ENCODE results near the gene DLEC1. TPM values are rescaled to one million over a fixed set of nuclear protein-coding genes. Genes with fewer than 3 reads are reported as not detected.
A peak's percentile ranks its signal among the peaks of the same experiment; 100 is the strongest.
"Not testable (repeated sequence)": the region's sequence is repeated elsewhere in the genome, so short reads cannot be mapped to it uniquely, and the experiment has no call there.

The DLEC1 gene
- total RNA-seq, 2 donors from 2014 or later: 0.43 to 0.81 TPM

DNA sequence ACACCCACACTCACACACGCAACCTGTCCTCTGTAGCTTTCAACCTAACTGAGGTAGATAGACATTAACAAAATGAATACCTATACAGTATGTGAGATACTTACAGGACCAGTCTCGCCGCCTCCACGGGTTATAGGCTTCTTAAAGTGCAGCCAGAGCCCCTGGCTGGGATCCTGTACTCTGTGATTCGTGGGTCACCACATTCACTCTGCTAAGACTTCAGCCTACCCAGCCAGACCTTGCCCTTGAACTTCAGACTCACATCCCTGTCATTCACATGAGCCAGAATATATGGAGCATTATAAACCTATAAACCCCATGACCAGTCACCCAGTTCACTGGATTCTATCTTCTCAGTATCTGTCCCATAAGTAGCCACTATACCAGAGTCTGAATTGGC is 1.4 kb downstream of the DLEC1 start:
- no peak for DNase-seq
- Mint-ChIP-seq H3K4me3 (peak overlapping the region; percentile 86), H3K4me1 (ENCODE audit: low read depth) (peaks cover 29% of the 10 kb centered on the region), H3K27ac (no peak overlapping the region), H3K9me3 (peaks cover 6 to 8% of the 10 kb centered on the region in 2 donors), H3K36me3 (ENCODE audit: insufficient read depth in 2 of 2) (peaks cover 10 to 12% of the 10 kb centered on the region in 2 donors), H3K27me3 (ENCODE audit: low read depth) (peaks cover 7% of the 10 kb centered on the region)
- ATAC-seq (replicated peaks in 1 of 2): no peak

DNA sequence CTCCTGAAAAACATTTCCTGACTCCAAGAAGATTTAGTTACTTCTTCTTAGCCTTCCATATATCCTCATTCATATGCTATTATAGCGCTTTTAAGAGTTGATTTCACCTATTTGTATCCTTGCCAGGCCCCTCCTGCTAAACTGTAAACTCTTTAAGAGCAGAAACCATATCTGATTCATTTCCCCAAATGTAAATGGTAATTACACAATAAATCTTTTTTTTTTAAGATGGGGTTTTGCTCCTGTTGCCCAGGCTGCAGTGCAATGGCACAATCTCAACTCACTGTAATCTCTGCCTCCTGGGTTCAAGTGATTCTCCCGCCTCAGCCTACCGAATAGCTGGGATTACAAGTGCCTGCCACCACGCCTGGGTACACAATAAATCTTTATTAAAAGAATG is 4.5 kb downstream of the DLEC1 start:
- Mint-ChIP-seq H3K36me3 (ENCODE audit: insufficient read depth in 2 of 2) (peaks cover 2 to 4% of the 10 kb centered on the region in 2 donors), H3K27me3 (ENCODE audit: low read depth) (peaks cover 7% of the 10 kb centered on the region), H3K4me1 (ENCODE audit: low read depth) (peaks cover 20% of the 10 kb centered on the region), H3K27ac (no peak overlapping the region), H3K4me3 (no peak overlapping the region), H3K9me3 (peaks cover under 1% of the 10 kb centered on the region in 2 donors)
- DNase-seq (no peak), ATAC-seq (replicated peaks in 1 of 2) (no peak)

DNA sequence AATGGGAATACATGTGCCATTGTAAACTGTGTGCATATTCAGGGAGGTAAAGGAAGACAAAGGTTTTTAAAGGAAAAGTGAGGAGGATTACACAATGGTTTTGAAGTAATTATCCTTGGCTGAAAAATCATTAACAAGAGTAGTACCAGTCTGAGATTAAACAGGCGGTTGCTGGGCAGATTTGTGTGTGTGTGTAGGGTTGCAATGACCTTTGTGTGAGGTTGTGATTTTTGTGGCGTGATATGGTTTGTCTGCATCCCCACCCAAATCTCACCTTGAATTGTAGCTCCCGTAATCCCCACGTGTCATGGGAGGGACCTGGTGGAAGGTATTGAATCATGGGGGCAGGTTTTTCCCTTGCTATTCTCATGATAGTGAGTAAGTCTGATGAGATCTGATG is 7.0 kb downstream of the DLEC1 start:
- H3K4me3 Mint-ChIP-seq: no peak overlapping the region
- H3K4me1 Mint-ChIP-seq (ENCODE audit: low read depth): no peaks in the 10 kb centered on the region
- no peaks in the 10 kb centered on the region for H3K36me3 Mint-ChIP-seq (ENCODE audit: insufficient read depth in 2 of 2)
- H3K27ac Mint-ChIP-seq: no peak overlapping the region
- ATAC-seq (replicated peaks in 1 of 2) (no peak), DNase-seq (no peak)
- H3K9me3 Mint-ChIP-seq: no peaks in the 10 kb centered on the region
- no peaks in the 10 kb centered on the region for H3K27me3 Mint-ChIP-seq (ENCODE audit: low read depth)

DNA sequence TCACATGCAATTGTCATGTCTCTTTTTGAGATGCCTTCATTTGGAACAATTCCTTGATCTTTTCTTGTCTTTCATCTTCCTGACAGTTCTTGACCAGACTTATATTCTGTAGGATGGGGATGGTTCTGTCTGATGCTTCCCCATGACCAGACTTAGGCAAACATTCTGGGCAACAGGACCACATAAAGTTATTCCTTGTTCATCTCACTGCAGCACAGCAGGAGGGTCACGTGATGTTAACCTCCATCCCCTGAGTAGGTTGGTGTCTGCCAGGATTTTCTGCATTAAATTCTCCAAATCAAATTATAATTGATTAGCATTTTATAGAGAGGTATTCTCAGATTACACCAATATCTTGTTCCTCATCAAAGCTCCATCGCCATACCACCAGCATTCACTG is 7.8 kb downstream of the DLEC1 start:
- H3K9me3 Mint-ChIP-seq: no peaks in the 10 kb centered on the region
- H3K4me3 Mint-ChIP-seq: no peak overlapping the region
- H3K4me1 Mint-ChIP-seq (ENCODE audit: low read depth): no peaks in the 10 kb centered on the region
- DNase-seq (no peak), ATAC-seq (replicated peaks in 1 of 2) (no peak)
- H3K27ac Mint-ChIP-seq: no peak overlapping the region
- no peaks in the 10 kb centered on the region for H3K27me3 Mint-ChIP-seq (ENCODE audit: low read depth)
- H3K36me3 Mint-ChIP-seq (ENCODE audit: insufficient read depth in 2 of 2): no peaks in the 10 kb centered on the region

DNA sequence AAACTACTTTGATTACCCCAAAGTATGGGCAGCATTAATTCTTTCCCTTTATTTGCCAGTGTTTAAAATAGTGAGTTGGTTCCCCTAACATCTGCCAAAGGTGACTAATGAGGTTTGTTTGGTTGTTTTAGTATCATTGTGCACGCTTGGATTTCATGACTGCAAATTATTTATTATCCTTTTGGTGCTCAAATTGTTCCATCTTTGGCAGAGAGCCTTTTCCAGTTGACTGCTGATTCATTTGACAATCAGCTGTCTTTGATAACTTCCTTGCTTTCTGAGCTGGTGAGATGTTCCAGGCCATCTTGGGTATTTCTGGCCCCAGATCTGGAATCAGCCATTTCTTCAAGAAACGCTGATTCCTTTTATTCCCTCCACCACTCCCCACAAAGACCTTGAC is 8.9 kb downstream of the DLEC1 start:
- Mint-ChIP-seq H3K4me1 (ENCODE audit: low read depth) (no peaks in the 10 kb centered on the region), H3K36me3 (ENCODE audit: insufficient read depth in 2 of 2) (no peaks in the 10 kb centered on the region), H3K4me3 (no peak overlapping the region), H3K27ac (no peak overlapping the region), H3K27me3 (ENCODE audit: low read depth) (no peaks in the 10 kb centered on the region), H3K9me3 (no peaks in the 10 kb centered on the region)
- DNase-seq (no peak), ATAC-seq (replicated peaks in 1 of 2) (no peak)

DNA sequence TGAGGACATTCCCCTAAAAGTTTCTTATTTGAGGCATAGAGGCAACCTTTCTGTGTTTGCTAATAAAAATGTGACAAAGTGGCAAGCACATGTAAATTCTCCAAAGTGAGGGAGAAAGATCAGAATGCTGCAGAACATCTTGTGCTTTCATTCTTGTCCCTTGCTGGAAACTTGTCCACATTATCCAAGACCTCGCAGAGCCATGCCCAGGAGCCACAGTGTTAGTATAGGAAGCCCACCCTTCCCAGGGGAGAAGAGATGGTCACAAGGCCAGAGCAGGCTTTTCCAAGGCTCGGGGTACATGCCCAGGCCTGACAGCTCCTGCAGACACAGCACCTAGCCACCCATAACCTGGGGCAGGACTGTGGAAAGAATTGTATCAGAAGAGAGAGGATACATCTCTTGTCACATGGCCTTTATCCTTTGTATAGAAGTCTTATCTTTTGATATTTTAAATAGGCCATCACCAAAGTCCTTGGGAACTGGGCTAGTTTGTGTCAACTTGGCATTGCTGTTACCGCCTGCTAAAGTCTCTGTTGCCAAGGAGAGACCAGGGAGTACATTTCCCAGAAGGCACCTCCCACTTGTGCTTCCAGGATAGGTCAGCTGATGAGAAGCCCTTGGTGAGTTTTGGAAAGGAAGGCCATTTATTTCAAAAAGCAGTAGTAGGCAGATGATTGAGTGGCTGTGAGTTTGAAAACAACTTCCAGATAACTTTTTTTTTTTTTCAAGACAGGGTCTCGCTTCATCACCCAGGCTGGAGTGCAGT is 10.5 kb downstream of the DLEC1 start:
- no peak for ATAC-seq (replicated peaks in 1 of 2)
- no peak for DNase-seq
- Mint-ChIP-seq H3K27me3 (ENCODE audit: low read depth) (no peaks in the 10 kb centered on the region), H3K4me3 (no peak overlapping the region), H3K4me1 (ENCODE audit: low read depth) (peaks cover 7% of the 10 kb centered on the region), H3K36me3 (ENCODE audit: insufficient read depth in 2 of 2) (no peaks in the 10 kb centered on the region), H3K27ac (no peak overlapping the region), H3K9me3 (no peaks in the 10 kb centered on the region)

DNA sequence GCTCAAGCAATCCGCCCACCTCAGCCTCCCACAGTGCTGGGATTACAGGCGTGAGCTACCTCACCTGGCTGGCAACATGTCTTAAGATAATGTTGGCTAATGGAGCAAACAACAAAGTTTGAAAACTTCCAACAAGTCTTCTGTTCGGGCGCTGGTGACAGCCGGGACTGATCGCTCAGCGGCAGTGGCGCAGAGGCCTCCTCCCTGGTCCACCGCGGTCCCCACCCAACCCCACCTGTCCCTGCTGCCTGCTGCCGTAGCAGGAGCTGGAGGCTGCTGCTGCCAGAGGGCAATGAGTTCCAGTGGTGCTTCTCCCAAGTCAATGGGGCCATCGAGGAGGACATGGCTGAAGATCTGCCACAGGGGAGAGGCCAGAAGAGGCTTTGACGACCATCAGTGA is 12.1 kb downstream of the DLEC1 start:
- no peaks in the 10 kb centered on the region for H3K36me3 Mint-ChIP-seq (ENCODE audit: insufficient read depth in 2 of 2)
- H3K4me3 Mint-ChIP-seq: no peak overlapping the region
- no peaks in the 10 kb centered on the region for H3K27me3 Mint-ChIP-seq (ENCODE audit: low read depth)
- H3K27ac Mint-ChIP-seq: no peak overlapping the region
- peaks cover 16% of the 10 kb centered on the region for H3K4me1 Mint-ChIP-seq (ENCODE audit: low read depth)
- no peak for ATAC-seq (replicated peaks in 1 of 2)
- no peak for DNase-seq
- no peaks in the 10 kb centered on the region for H3K9me3 Mint-ChIP-seq

DNA sequence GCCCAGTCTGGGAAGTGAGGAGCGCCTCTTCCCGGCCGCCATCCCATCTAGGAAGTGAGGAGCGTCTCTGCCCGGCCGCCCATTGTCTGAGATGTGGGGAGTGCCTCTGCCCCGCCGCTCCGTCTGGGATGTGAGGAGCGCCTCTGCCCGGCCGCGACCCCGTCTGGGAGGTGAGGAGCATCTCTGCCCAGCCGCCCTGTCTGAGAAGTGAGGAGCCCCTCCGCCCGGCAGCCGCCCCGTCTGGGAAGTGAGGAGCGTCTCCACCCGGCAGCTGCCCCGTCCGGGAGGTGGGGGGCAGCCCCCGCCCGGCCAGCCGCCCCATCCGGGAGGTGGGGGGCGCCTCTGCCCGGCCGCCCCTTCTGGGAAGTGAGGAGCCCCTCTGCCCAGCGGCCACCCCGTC is 14.3 kb downstream of the DLEC1 start:
- H3K4me1 Mint-ChIP-seq (ENCODE audit: low read depth): peaks cover 16% of the 10 kb centered on the region
- DNase-seq; H3K27ac Mint-ChIP-seq; H3K9me3 Mint-ChIP-seq; ATAC-seq (replicated peaks in 1 of 2); H3K4me3 Mint-ChIP-seq; H3K36me3 Mint-ChIP-seq (ENCODE audit: insufficient read depth in 2 of 2); H3K27me3 Mint-ChIP-seq (ENCODE audit: low read depth): not testable (repeated sequence)

DNA sequence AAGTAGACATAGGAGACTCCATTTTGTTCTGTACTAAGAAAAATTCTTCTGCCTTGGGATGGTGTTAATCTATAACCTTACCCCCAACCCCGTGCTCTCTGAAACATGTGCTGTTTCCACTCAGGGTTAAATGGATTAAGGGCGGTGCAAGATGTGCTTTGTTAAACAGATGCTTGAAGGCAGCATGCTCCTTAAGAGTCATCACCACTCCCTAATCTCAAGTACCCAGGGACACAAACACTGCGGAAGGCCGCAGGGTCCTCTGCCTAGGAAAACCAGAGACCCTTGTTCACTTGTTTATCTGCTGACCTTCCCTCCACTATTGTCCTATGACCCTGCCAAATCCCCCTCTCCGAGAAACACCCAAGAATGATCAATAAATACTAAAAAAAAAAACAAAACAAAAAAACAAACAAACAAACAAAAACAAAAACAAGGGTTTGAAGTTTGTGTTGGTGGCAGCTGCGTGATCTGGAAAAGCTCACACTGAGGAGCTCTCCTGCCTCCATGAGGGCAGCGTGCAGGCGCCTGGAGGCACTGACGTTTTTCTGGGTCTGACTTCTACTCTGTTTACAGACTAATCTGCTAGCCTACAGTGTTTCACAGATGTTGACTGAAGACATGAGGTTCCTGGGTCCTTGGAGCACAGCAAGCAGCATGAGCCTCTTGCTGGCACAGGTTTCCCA is 14.9 kb downstream of the DLEC1 start:
- H3K4me1 Mint-ChIP-seq (ENCODE audit: low read depth): peaks cover 16% of the 10 kb centered on the region
- not testable (repeated sequence) for H3K4me3 Mint-ChIP-seq; ATAC-seq (replicated peaks in 1 of 2); H3K27me3 Mint-ChIP-seq (ENCODE audit: low read depth); H3K36me3 Mint-ChIP-seq (ENCODE audit: insufficient read depth in 2 of 2); H3K9me3 Mint-ChIP-seq; H3K27ac Mint-ChIP-seq; DNase-seq

DNA sequence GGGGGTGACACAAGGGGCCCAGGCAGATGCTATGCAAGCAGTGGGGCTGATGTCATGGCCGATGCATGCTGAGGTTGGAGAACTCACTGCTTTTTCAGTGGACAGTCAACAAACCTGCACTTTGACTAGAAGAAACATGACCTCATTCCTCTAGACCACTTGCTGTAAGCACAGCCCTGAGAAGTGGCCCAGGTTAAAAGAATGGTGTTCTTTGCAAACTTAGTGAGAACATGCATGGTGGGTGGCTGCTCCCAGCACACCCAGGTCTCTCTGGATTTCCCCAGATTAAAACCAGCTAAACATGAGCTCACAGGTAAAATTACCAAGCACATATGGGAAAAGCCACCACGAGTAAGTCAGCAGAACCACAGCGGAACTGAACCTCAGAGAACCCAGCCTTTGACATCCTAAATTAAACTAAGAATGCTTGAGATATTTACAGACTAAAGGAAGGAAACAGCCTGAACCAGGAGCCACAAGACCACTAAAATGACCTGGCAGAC is 15.5 kb downstream of the DLEC1 start:
- peak overlapping the region; percentile 1 for H3K27ac Mint-ChIP-seq
- peaks cover 16% of the 10 kb centered on the region for H3K4me1 Mint-ChIP-seq (ENCODE audit: low read depth)

DNA sequence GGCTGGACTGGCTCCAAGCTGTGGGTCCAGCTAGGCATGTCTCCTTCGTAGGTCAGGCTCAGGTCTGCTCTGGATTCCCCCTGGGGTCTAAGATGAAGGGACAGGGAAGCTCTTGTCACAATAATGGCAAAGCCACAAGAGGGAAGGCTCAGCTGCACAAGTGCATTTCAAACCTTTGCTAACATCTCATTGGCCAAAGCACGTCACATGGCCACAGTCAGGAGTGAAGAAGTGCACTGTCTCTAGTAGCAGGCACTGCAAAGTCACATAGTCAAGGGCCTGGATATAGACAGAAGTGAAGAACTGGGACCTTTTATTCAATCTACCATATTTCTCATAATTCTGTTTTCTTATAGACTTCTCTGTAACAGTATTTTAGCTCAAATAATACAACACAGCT is 20.1 kb downstream of the DLEC1 start:
- peaks cover 20% of the 10 kb centered on the region for H3K4me1 Mint-ChIP-seq (ENCODE audit: low read depth)
- no peaks in the 10 kb centered on the region for H3K36me3 Mint-ChIP-seq (ENCODE audit: insufficient read depth in 2 of 2)
- no peak overlapping the region for H3K27ac Mint-ChIP-seq
- H3K9me3 Mint-ChIP-seq: no peaks in the 10 kb centered on the region
- no peak overlapping the region for H3K4me3 Mint-ChIP-seq
- ATAC-seq (replicated peaks in 1 of 2): no peak
- no peak for DNase-seq
- H3K27me3 Mint-ChIP-seq (ENCODE audit: low read depth): no peaks in the 10 kb centered on the region

More for the DNA sequence above, 15.5 kb downstream of the DLEC1 start:
- Mint-ChIP-seq H3K27me3 (ENCODE audit: low read depth) (no peaks in the 10 kb centered on the region), H3K9me3 (no peaks in the 10 kb centered on the region), H3K36me3 (ENCODE audit: insufficient read depth in 2 of 2) (no peaks in the 10 kb centered on the region), H3K4me3 (peak overlapping the region; percentile 4 to 18)
- ATAC-seq (replicated peaks in 1 of 2): peak; percentile 92 to 94
- DNase-seq: peak; percentile 15 to 24

DNA sequence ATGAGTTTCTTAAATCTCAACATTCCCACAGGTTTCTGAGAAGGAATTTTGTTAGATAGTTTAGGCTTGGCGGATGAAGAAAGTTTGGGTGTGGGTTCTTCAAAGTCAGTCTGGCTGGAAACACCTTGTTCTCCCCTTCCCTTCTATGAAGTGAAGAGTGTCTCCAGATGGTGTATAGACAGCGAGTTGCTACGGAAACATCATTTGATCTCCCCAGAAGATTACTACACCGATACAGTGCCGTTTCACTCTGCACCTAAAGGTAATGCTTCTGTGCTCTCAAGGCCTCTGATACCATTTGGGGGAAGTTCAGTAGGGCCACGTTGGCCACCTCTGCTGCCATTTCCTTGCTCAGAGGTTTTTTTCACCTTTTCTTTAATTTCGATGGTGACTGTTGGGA is 20.6 kb downstream of the DLEC1 start:
- H3K9me3 Mint-ChIP-seq: no peaks in the 10 kb centered on the region
- ATAC-seq (replicated peaks in 1 of 2): no peak
- H3K27me3 Mint-ChIP-seq (ENCODE audit: low read depth): no peaks in the 10 kb centered on the region
- peaks cover 15% of the 10 kb centered on the region for H3K4me1 Mint-ChIP-seq (ENCODE audit: low read depth)
- DNase-seq: no peak
- no peak overlapping the region for H3K4me3 Mint-ChIP-seq
- H3K36me3 Mint-ChIP-seq (ENCODE audit: insufficient read depth in 2 of 2): no peaks in the 10 kb centered on the region
- no peak overlapping the region for H3K27ac Mint-ChIP-seq

DNA sequence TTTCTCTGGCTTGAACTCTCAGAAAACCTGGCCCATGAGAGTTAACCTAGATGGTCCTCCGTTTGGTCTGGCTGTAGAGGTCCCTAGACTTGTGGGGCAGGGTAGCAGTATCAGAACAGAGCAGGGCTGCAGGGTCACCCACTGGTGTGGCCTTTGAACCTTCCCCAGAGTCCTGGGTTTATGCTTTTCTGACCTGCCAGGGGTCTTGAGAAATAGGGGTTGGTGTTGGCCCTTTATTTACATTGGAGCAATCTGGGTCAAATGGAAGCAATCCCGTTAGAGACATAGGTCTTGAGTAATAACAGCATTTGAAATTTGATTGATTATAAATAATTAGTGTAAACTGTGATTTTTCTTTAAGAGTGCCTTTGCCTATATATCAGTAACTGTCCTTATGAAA is 23.8 kb downstream of the DLEC1 start:
- no peak overlapping the region for H3K4me3 Mint-ChIP-seq
- ATAC-seq (replicated peaks in 1 of 2): no peak
- H3K27me3 Mint-ChIP-seq (ENCODE audit: low read depth): no peaks in the 10 kb centered on the region

More for the DNA sequence above, 23.8 kb downstream of the DLEC1 start:
- DNase-seq: no peak
- peaks cover 0 to 2% of the 10 kb centered on the region in 2 donors for H3K36me3 Mint-ChIP-seq (ENCODE audit: insufficient read depth in 2 of 2)
- no peak overlapping the region for H3K27ac Mint-ChIP-seq
- no peaks in the 10 kb centered on the region for H3K9me3 Mint-ChIP-seq
- H3K4me1 Mint-ChIP-seq (ENCODE audit: low read depth): peaks cover 7% of the 10 kb centered on the region

Data from activated T-cell treated with anti-CD3 and anti-CD28 coated beads, Interleukin-2, amount 50 U/mL, for 72 hours (primary cell).